Vagina (tissue), 2 donors: Measurements from ENCODE around the gene CUL4B.

ENCODE experiments used
- CTCF ChIP-seq, 3 experiments: fragments of 450-650 bp in 2 of 3; fragments of 200-600 bp in 1 of 3; sonication (generic) in 1 of 3; IDR thresholded peaks; one replicate each; pipeline ENCODE4 v1.5.1; 2017 to 2019; ENCODE audit warnings: antibody characterized with exemption in 3 of 3, mild to moderate bottlenecking in 2 of 3, moderate library complexity in 2 of 3
- POLR2AphosphoS5 ChIP-seq, 2 donors: sonication (generic); formaldehyde crosslinking; IDR thresholded peaks; one replicate each; pipeline ENCODE4 v1.9.0; 2017; ENCODE audit warnings: antibody characterized with exemption in 2 of 2, mild to moderate bottlenecking in 2 of 2, low read depth in 1 of 2; ENCODE audit not compliant: insufficient read depth in 1 of 2

- TF ChIP-seq CTCF (IDR thresholded peaks at IDR 0.05) (no peak), POLR2AphosphoS5 (IDR thresholded peaks at IDR 0.05; ENCODE audit: insufficient read depth in 1 of 2, low read depth in 1 of 2) (no peak)
Observed at GRCh38 chrX:120536061-120536460, 24.7 kb downstream of the CUL4B start.
